Parathyroid adenoma (tissue), 2 donors: ENCODE measurements around the gene NOP14.

Source experiments
- H2AFZ ChIP-seq: fragments of 300-600 bp; sonication (generic); one replicate; pipeline ENCODE4 v1.7.0; 2017; ENCODE audit warnings: antibody characterized with exemption, mild to moderate bottlenecking
- H3K27ac ChIP-seq: fragments of 300-600 bp; sonication (generic); one replicate; pipeline ENCODE4 v1.7.0; 2017
- H3K27me3 ChIP-seq: fragments of 300-600 bp; sonication (generic); one replicate; pipeline ENCODE4 v1.7.0; 2017; ENCODE audit warnings: low read length; ENCODE audit not compliant: control insufficient read depth, insufficient read depth
- H3K36me3 ChIP-seq: fragments of 300-600 bp; sonication (generic); one replicate; pipeline ENCODE4 v1.7.0; 2017; ENCODE audit warnings: low read length; ENCODE audit not compliant: control insufficient read depth, insufficient read depth
- H3K4me1 ChIP-seq: fragments of 300-600 bp; sonication (generic); one replicate; pipeline ENCODE4 v1.7.0; 2017; ENCODE audit warnings: control low read depth
- H3K4me2 ChIP-seq: fragments of 300-600 bp; sonication (generic); one replicate; pipeline ENCODE4 v1.7.0; 2017; ENCODE audit warnings: low read length
- H3K4me3 ChIP-seq: fragments of 300-600 bp; sonication (generic); one replicate; pipeline ENCODE4 v1.7.0; 2017; ENCODE audit warnings: low read depth, low read length
- H3K79me2 ChIP-seq: fragments of 300-600 bp; sonication (generic); one replicate; pipeline ENCODE4 v1.7.0; 2017; ENCODE audit warnings: control low read depth
- H3K9ac ChIP-seq: fragments of 300-600 bp; sonication (generic); one replicate; pipeline ENCODE4 v1.7.0; 2017; ENCODE audit warnings: mild to moderate bottlenecking
- H3K9me3 ChIP-seq: fragments of 300-600 bp; sonication (generic); one replicate; pipeline ENCODE4 v1.7.0; 2017; ENCODE audit warnings: low read length; ENCODE audit not compliant: control insufficient read depth
- TF ChIP-seq, protein P1 (sequence below): fragments of 300-600 bp; sonication (generic); IDR thresholded peaks from one replicate; pipeline ENCODE4 v1.7.0; 2017; ENCODE audit warnings: antibody characterized with exemption, mild to moderate bottlenecking
- donor health status: primary hyperparathyroidism.

The NOP14 gene

DNA sequence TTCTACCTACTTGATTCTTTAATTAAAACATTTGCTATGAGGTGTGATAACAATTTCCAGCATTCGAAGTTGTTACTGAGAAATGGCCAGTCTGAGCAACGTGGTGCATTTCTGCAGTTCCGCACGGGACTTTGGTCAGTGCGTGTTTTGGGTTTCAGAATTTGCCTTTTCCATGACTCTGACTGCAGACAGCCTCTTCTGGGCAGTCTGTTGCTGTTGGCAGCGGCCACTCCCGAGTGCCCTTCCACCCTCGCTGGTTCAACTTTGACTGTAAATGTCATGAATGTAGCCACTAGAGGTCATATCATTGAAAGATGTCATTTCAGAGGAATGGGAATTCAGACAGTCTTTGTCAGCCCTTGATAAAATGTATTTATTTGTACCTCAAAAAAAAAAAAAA, 53.6 kb downstream of the NOP14 start:
- no peak overlapping the region for H3K27ac ChIP-seq
- TF ChIP-seq, protein P1, sequence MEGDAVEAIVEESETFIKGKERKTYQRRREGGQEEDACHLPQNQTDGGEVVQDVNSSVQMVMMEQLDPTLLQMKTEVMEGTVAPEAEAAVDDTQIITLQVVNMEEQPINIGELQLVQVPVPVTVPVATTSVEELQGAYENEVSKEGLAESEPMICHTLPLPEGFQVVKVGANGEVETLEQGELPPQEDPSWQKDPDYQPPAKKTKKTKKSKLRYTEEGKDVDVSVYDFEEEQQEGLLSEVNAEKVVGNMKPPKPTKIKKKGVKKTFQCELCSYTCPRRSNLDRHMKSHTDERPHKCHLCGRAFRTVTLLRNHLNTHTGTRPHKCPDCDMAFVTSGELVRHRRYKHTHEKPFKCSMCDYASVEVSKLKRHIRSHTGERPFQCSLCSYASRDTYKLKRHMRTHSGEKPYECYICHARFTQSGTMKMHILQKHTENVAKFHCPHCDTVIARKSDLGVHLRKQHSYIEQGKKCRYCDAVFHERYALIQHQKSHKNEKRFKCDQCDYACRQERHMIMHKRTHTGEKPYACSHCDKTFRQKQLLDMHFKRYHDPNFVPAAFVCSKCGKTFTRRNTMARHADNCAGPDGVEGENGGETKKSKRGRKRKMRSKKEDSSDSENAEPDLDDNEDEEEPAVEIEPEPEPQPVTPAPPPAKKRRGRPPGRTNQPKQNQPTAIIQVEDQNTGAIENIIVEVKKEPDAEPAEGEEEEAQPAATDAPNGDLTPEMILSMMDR: no peak
- no peaks in the 10 kb centered on the region for H3K36me3 ChIP-seq
- no peaks in the 10 kb centered on the region for H3K9me3 ChIP-seq
- H3K9ac ChIP-seq: no peak overlapping the region
- H3K4me3 ChIP-seq: no peak overlapping the region
- H3K4me2 ChIP-seq: no peak overlapping the region
- H2AFZ ChIP-seq: no peak overlapping the region
- no peaks in the 10 kb centered on the region for H3K4me1 ChIP-seq
- peaks cover 5% of the 10 kb centered on the region for H3K79me2 ChIP-seq
- H3K27me3 ChIP-seq: no peaks in the 10 kb centered on the region

DNA sequence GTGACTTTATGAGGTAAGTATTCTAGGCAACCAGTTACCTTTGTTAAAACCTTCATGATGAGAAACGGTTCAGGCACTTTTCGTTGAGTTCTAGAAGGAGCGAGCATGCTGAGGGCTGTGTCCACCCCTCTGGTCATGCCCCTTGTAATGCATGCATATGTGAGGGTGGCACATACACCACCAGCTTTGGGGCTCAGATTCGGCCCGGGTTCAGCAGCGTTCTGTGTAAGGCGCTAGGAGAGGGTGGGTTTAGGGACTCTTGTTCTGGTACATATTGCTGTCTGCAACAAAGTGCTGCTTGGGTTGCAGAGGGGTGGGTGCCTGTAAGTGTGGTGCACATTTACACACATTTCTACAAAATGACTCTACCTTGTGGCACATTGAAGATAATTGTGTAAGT, 54.5 kb downstream of the NOP14 start:
- Histone ChIP-seq H2AFZ (no peak overlapping the region), H3K9me3 (no peaks in the 10 kb centered on the region), H3K4me2 (no peak overlapping the region), H3K36me3 (no peaks in the 10 kb centered on the region), H3K9ac (no peak overlapping the region), H3K27ac (no peak overlapping the region), H3K4me3 (no peak overlapping the region), H3K27me3 (no peaks in the 10 kb centered on the region), H3K79me2 (peaks cover 5% of the 10 kb centered on the region), H3K4me1 (no peaks in the 10 kb centered on the region)
- TF ChIP-seq, protein P1: no peak

GRCh38 chr4:2907706-2908293, 55.4 kb downstream of the NOP14 start:
- Histone ChIP-seq H3K4me1 (no peaks in the 10 kb centered on the region), H3K27me3 (no peaks in the 10 kb centered on the region), H3K9me3 (no peaks in the 10 kb centered on the region), H3K4me2 (no peak overlapping the region), H3K9ac (no peak overlapping the region), H3K36me3 (no peaks in the 10 kb centered on the region), H3K4me3 (no peak overlapping the region), H3K27ac (no peak overlapping the region), H3K79me2 (peaks cover 2% of the 10 kb centered on the region), H2AFZ (no peak overlapping the region)
- TF ChIP-seq, protein P1: no peak

DNA sequence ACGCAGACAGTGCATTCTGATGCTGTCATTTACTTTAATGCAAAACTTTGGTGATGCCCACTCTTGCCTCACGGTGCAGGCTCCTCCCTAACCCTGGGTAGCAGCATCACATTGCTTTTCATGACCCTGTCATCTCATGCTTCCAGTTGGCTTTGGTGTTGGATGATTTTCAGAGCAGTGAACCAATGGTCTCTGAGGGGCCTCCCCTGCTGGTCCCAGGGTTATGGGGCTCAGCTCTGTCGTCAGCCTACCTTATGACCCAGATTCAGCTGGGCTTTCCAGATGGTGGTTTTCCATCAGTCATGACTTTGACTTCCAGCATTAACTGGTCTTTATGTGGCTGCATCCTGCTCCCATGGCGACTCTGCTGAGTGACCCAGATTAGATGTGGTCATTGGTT, 56.0 kb downstream of the NOP14 start:
- Histone ChIP-seq H3K27me3 (no peaks in the 10 kb centered on the region), H3K79me2 (no peaks in the 10 kb centered on the region)

DNA sequence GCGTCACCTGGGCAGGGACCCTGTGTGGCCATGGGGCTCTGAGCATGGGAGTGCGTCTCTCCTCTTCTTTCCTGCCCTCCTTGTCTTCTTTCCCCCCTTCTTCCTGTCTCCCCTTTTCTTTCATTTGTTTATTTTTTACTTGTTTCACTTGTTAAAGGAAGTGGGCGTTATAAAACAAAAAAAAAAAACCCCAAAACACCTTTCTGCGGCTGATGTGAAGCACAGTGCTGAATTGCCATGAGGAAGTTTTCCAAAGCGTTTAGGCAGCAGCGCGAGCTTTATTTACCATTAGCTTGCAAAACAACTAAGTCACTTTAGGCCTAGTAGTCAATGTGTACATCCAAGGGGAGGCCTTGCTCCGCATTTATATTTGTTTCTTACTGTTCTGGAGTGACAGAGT, 57.0 kb downstream of the NOP14 start:
- Histone ChIP-seq H3K4me1 (no peaks in the 10 kb centered on the region), H3K79me2 (no peaks in the 10 kb centered on the region), H3K4me3 (no peak overlapping the region), H3K9ac (no peak overlapping the region), H3K27ac (no peak overlapping the region), H2AFZ (no peak overlapping the region), H3K9me3 (no peaks in the 10 kb centered on the region), H3K4me2 (no peak overlapping the region), H3K27me3 (no peaks in the 10 kb centered on the region), H3K36me3 (no peaks in the 10 kb centered on the region)
- TF ChIP-seq, protein P1: no peak

More for the DNA sequence above, 56.0 kb downstream of the NOP14 start:
- TF ChIP-seq, protein P1: no peak
- H3K4me2 ChIP-seq: no peak overlapping the region
- no peaks in the 10 kb centered on the region for H3K36me3 ChIP-seq
- no peak overlapping the region for H3K4me3 ChIP-seq
- no peak overlapping the region for H3K9ac ChIP-seq
- H3K4me1 ChIP-seq: no peaks in the 10 kb centered on the region
- no peak overlapping the region for H3K27ac ChIP-seq
- H3K9me3 ChIP-seq: no peaks in the 10 kb centered on the region
- H2AFZ ChIP-seq: no peak overlapping the region
